Measurements from ENCODE around the gene ARHGAP15. TPM values are rescaled to one million over a fixed set of nuclear protein-coding genes. Genes with fewer than 3 reads are reported as not detected.
A peak's percentile ranks its signal among the peaks of the same experiment; 100 is the strongest.

Gene ARHGAP15
- total RNA-seq, 1 donor from 2014 or later, result not detected

GRCh38 chr2:143451642-143452281 is 322.5 kb downstream of the ARHGAP15 start:
- peak; percentile 26 for DNase-seq (ENCODE audit: low read depth, low spot score)

GRCh38 chr2:143452817-143453451 is 323.7 kb downstream of the ARHGAP15 start:
- DNase-seq (ENCODE audit: low read depth, low spot score), result no peak

- no peak for DNase-seq (ENCODE audit: low read depth, low spot score)
Measured at GRCh38 chr2:143453981-143454511, 324.8 kb downstream of the ARHGAP15 start.

GRCh38 chr2:143455317-143455716 is 326.1 kb downstream of the ARHGAP15 start:
- no peak for DNase-seq (ENCODE audit: low read depth, low spot score)

- no peak for DNase-seq (ENCODE audit: low read depth, low spot score)
Measured at GRCh38 chr2:143458258-143459190, 329.3 kb downstream of the ARHGAP15 start.

GRCh38 chr2:143460382-143460781 is 331.2 kb downstream of the ARHGAP15 start:
- no peak for DNase-seq (ENCODE audit: low read depth, low spot score)

- DNase-seq (ENCODE audit: low read depth, low spot score), result no peak
Measured at GRCh38 chr2:143463719-143464118, 334.5 kb downstream of the ARHGAP15 start.

GRCh38 chr2:143466391-143466790 is 337.2 kb downstream of the ARHGAP15 start:
- no peak for DNase-seq (ENCODE audit: low read depth, low spot score)

- DNase-seq (ENCODE audit: low read depth, low spot score), result no peak
Measured at GRCh38 chr2:143467011-143467410, 337.8 kb downstream of the ARHGAP15 start.

GRCh38 chr2:143468341-143468888 is 339.2 kb downstream of the ARHGAP15 start:
- no peak for DNase-seq (ENCODE audit: low read depth, low spot score)

GRCh38 chr2:143469323-143469722 is 340.1 kb downstream of the ARHGAP15 start:
- DNase-seq (ENCODE audit: low read depth, low spot score), result no peak

GRCh38 chr2:143471550-143471949 is 342.3 kb downstream of the ARHGAP15 start:
- DNase-seq (ENCODE audit: low read depth, low spot score), result no peak

- DNase-seq (ENCODE audit: low read depth, low spot score), result no peak
Measured at GRCh38 chr2:143473216-143473615, 344.0 kb downstream of the ARHGAP15 start.

GRCh38 chr2:143473820-143474219 is 344.6 kb downstream of the ARHGAP15 start:
- DNase-seq (ENCODE audit: low read depth, low spot score), result no peak

- DNase-seq (ENCODE audit: low read depth, low spot score), result no peak
Measured at GRCh38 chr2:143474586-143474985, 345.4 kb downstream of the ARHGAP15 start.

- no peak for DNase-seq (ENCODE audit: low read depth, low spot score)
Measured at GRCh38 chr2:143475041-143475776, 346.0 kb downstream of the ARHGAP15 start.

- no peak for DNase-seq (ENCODE audit: low read depth, low spot score)
Measured at GRCh38 chr2:143476336-143477087, 347.3 kb downstream of the ARHGAP15 start.

- DNase-seq (ENCODE audit: low read depth, low spot score), result no peak
Measured at GRCh38 chr2:143477714-143478443, 348.7 kb downstream of the ARHGAP15 start.

GRCh38 chr2:143480086-143480485 is 350.9 kb downstream of the ARHGAP15 start:
- no peak for DNase-seq (ENCODE audit: low read depth, low spot score)
